Activated naive CD8-positive, alpha-beta T cell treated with anti-CD3 and anti-CD28 coated beads, Interleukin-2, amount 10 ng/mL, durations not matched to agents 7 days and 5 days (primary cell): ENCODE results near the gene APAF1. TPM values are rescaled to one million over a fixed set of nuclear protein-coding genes. Genes with fewer than 3 reads are reported as not detected.
A peak's percentile ranks its signal among the peaks of the same experiment; 100 is the strongest.
"Not testable (repeated sequence)": the region's sequence is repeated elsewhere in the genome, so short reads cannot be mapped to it uniquely, and the experiment has no call there.

Source experiments
- ATAC-seq: fragments of 150-1000 bp; cut with Tn5 transposase; one replicate; pipeline ENCODE4 v1.10.0; 2021; ENCODE audit warnings: low read depth, moderate library complexity
- POLR2A ChIA-PET: fragments of 350-600 bp; sonication (Branson Sonifier 250); formaldehyde crosslinking; loops from one replicate; lab custom pipeline; 2021; ENCODE audit warnings: antibody characterized with exemption; lab: Charles Lee
- DNase-seq: peaks from one replicate; pipeline ENCODE4 v3.0.0; 2021
- H3K27ac Mint-ChIP-seq: one replicate; pipeline ENCODE4 v1.8.0; 2022; ENCODE audit warnings: mild to moderate bottlenecking, mixed read lengths
- H3K27me3 Mint-ChIP-seq: one replicate; pipeline ENCODE4 v1.8.0; 2022; ENCODE audit warnings: mild to moderate bottlenecking, moderate library complexity, mixed read lengths
- H3K36me3 Mint-ChIP-seq: one replicate; pipeline ENCODE4 v1.8.0; 2021; ENCODE audit warnings: mild to moderate bottlenecking, mixed read lengths
- H3K4me1 Mint-ChIP-seq: one replicate; pipeline ENCODE4 v1.8.0; 2021; ENCODE audit warnings: mixed read lengths
- H3K4me3 Mint-ChIP-seq: one replicate; pipeline ENCODE4 v1.8.0; 2022; ENCODE audit warnings: mild to moderate bottlenecking, moderate library complexity, mixed read lengths
- H3K9me3 Mint-ChIP-seq: one replicate; pipeline ENCODE4 v1.8.0; 2021; ENCODE audit warnings: mixed read lengths
- total RNA-seq, 2 experiments: library from RNA; stranded (reverse); gene quantifications; one replicate each; pipeline ENCODE4 v1.2.3, GENCODE V29; 2021

APAF1 gene
- total RNA-seq, 2 experiments from 2014 or later = 32.0 to 32.8 TPM

DNA sequence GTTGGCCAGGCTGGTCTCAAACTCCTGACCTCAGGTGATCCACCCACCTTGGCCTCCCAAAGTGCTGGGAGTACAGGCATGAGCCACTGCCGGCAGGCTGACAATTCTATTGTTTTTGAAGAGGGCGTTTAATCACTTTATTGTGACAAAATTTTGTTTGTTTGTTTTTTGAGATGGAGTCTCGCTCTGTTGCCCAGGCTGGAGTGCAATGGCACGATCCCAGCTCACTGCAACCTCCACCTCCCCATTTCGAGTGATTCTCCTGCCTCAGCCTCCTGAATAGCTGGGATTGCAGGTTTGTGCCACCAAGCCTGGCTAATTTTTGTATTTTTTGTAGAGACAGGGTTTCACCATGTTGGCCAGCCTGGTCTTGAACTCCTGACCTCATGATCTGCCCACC, 2.3 kb upstream of the APAF1 start:
- Mint-ChIP-seq H3K27ac (peak overlapping the region; percentile 38), H3K4me3 (peak overlapping the region; percentile 97), H3K4me1 (peaks cover 31% of the 10 kb centered on the region), H3K36me3 (peaks cover 17% of the 10 kb centered on the region)
- not testable (repeated sequence) for DNase-seq, ATAC-seq, H3K27me3 Mint-ChIP-seq, H3K9me3 Mint-ChIP-seq
- POLR2A ChIA-PET = interaction anchor here (0.5 to 3.8 kb wide), 4 partner anchors 8 to 126 kb away, joined by 3 to 38 read pairs (median 12); partner anchors contain the start of gene SLC25A3

DNA sequence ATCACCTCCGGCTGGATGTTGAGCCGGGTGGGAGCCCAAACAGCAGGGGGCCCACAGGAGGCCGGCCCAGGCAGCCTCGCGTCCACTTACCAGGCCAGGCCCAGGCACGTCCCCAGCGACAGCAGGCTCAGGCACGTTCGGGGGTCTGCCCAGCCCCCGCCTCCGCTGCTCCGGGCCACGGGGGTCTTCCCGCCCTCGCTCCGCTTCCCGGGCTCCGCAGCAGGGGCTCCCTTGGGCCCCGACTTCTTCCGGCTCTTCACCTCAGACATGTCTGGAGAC, 718 bp upstream of the APAF1 start:
- peak overlapping the region; percentile 95 for H3K27ac Mint-ChIP-seq
- peaks cover 17% of the 10 kb centered on the region for H3K36me3 Mint-ChIP-seq
- H3K27me3 Mint-ChIP-seq = no peaks in the 10 kb centered on the region
- H3K4me3 Mint-ChIP-seq = peak overlapping the region; percentile 97
- ATAC-seq (peak; percentile 15), DNase-seq (no peak)
- POLR2A ChIA-PET = interaction anchor here (0.5 to 3.8 kb wide), 12 partner anchors 12 to 181 kb away, joined by 3 to 38 read pairs (median 6); partner anchors contain the start of genes SLC25A3 and TMPO
- no peaks in the 10 kb centered on the region for H3K9me3 Mint-ChIP-seq
- peaks cover 30% of the 10 kb centered on the region for H3K4me1 Mint-ChIP-seq

GRCh38 chr12:98645572-98646067, 530 bp downstream of the APAF1 start:
- Mint-ChIP-seq H3K4me1 (peaks cover 28% of the 10 kb centered on the region), H3K4me3 (peak overlapping the region; percentile 97), H3K27ac (peak overlapping the region; percentile 82), H3K9me3 (no peaks in the 10 kb centered on the region), H3K27me3 (no peaks in the 10 kb centered on the region), H3K36me3 (peaks cover 23% of the 10 kb centered on the region)
- ATAC-seq = no peak
- POLR2A ChIA-PET = interaction anchor here (1.0 to 2.0 kb wide), 2 partner anchors 52 to 130 kb away, joined by 5 to 12 read pairs; partner anchors contain the start of genes SLC25A3 and TMPO
- no peak for DNase-seq

DNA sequence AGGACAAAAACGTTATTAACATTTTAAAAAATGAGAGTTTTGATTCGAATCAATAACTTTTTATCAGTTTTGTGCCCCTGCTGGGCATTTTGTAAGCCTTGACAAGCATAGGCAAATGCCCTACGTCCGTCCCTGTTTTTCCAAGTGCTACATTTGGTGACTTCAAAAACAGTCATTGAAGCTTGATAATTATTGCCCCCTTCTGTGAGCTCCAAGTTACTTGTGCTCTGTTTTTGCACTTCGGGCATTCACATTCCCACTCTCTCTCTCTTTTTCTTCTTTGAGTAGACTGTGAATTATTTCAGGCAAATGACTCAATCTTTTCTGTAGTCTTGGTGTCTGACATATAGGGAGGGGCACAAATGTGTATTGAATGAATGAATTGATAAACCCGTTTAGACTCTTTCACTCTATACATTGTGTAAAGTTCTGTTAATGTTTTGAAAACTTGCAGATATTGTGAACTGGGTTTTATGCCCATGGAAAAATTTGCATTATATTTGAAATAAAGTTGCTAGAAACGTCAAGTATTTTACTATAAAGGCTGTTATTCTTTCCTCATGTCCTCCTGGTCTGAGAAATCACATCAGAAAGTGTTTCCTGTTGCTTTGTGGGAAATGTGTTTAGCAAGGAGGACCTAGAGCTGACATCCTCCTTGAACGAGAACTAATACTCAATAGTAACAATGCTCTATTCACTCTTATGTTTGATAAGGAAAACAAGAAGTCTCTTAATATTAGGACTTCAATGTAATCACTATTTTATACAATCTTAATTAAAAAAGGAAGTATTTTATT, 1.4 kb downstream of the APAF1 start:
- Mint-ChIP-seq H3K27ac (peak overlapping the region; percentile 23), H3K4me3 (peak overlapping the region; percentile 97), H3K27me3 (no peaks in the 10 kb centered on the region), H3K9me3 (no peaks in the 10 kb centered on the region), H3K36me3 (peaks cover 19% of the 10 kb centered on the region), H3K4me1 (peaks cover 21% of the 10 kb centered on the region)
- no peak for DNase-seq
- POLR2A ChIA-PET = interaction anchor here (1.0 to 2.0 kb wide), 2 partner anchors 53 to 131 kb away, joined by 5 to 12 read pairs; partner anchors contain the start of genes SLC25A3 and TMPO
- ATAC-seq = no peak

DNA sequence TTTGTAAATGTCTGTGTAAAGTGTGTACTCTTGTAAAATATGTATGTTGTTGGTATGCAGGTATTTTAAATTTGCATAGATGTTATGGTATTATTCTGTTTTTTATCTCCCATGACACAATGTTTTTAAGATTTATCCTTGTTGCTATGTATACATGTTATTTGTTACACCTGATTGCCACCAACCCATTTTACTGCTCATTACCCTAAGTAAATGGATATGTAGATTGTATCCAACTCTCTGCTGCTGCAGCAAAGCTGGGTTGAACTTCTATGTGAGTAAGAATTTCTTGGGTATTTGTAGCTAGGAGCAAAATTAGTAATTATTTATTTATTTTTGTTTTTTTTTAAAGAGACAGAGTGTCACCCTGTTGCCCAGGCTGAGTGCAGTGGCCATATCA, 6.2 kb downstream of the APAF1 start:
- no peak overlapping the region for H3K27ac Mint-ChIP-seq
- H3K4me3 Mint-ChIP-seq = no peak overlapping the region
- H3K4me1 Mint-ChIP-seq = peaks cover 15% of the 10 kb centered on the region
- no peaks in the 10 kb centered on the region for H3K9me3 Mint-ChIP-seq
- no peak for DNase-seq
- H3K36me3 Mint-ChIP-seq = peaks cover 15% of the 10 kb centered on the region
- ATAC-seq = no peak
- POLR2A ChIA-PET = interaction anchor here (1.9 kb wide), 1 partner anchor 57 kb away, joined by 9 read pairs; the partner anchor contains the start of gene SLC25A3
- no peaks in the 10 kb centered on the region for H3K27me3 Mint-ChIP-seq

GRCh38 chr12:98653866-98654493, 8.9 kb downstream of the APAF1 start:
- no peak for ATAC-seq
- POLR2A ChIA-PET = interaction anchor here (1.3 kb wide), 1 partner anchor 87 kb away, joined by 5 read pairs; no protein-coding TSS in a partner anchor
- peaks cover 20% of the 10 kb centered on the region for H3K36me3 Mint-ChIP-seq

DNA sequence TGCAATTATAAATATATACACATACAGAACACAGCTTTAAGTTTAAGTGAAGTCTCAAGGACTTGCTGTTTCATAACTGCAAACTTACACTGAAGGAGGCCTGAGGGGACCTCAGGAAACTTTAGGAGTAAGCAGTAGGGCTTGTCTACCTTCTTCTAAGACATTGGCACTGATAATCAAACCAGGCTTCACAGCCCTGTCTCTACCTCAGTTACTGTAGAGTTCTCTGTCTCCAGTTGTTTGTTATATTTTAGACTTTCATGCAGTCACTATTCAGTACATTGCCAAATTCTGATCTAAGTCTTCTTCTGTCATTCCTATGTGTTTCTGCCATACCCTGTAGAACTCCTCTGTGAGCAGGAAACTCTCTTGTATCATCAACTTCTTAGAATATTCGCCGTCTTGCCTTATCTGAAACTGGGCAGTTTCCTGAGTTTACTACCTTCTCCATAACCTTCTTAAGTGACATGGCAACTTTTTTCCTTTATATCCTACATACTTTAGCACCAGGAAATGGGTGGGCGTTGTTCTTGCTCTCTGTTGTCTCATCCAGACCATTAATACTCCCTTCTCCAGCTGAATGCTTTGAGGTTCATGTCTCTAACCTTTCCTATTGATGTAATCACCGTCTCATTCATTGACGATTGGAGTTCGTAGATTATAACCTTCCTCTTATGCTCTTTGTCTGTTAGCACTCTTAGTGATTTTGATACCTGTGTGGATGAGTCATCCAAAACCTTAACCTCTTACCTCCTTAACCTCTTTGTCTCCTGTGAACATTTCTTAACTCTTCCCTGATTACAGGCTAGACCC, 11.4 kb downstream of the APAF1 start:
- DNase-seq (no peak), ATAC-seq (no peak)
- peaks cover 12% of the 10 kb centered on the region for H3K4me1 Mint-ChIP-seq
- no peak overlapping the region for H3K4me3 Mint-ChIP-seq
- H3K36me3 Mint-ChIP-seq = peaks cover 10% of the 10 kb centered on the region
- POLR2A ChIA-PET = interaction anchor here (0.7 kb wide), 1 partner anchor 678 kb away, joined by 4 read pairs; no protein-coding TSS in a partner anchor
- H3K27me3 Mint-ChIP-seq = no peaks in the 10 kb centered on the region
- no peak overlapping the region for H3K27ac Mint-ChIP-seq
- no peaks in the 10 kb centered on the region for H3K9me3 Mint-ChIP-seq

More at GRCh38 chr12:98653866-98654493, 8.9 kb downstream of the APAF1 start:
- no peaks in the 10 kb centered on the region for H3K9me3 Mint-ChIP-seq
- peaks cover 12% of the 10 kb centered on the region for H3K4me1 Mint-ChIP-seq
- no peak overlapping the region for H3K27ac Mint-ChIP-seq
- no peak for DNase-seq
- no peaks in the 10 kb centered on the region for H3K27me3 Mint-ChIP-seq
- H3K4me3 Mint-ChIP-seq = no peak overlapping the region

DNA sequence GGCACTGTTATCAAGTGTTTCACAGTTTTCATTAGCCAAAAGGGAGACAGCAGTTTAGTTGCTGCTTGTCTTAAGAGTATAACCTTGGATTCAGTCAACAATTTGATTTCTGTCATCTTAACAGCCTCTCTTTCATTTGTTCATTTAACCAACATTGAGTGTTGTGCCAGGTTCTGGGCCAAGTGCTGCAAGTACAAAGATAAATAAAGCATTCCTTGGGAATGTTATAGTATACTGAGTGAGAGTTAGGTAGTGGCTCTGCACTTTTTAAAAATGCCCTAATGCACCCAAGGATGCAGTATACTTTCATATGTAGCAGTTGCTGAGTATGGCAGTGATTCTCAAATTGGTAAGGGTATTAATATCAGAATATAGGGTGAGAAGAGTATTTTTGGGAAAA, 15.4 kb downstream of the APAF1 start:
- Mint-ChIP-seq H3K4me3 (no peak overlapping the region), H3K27me3 (no peaks in the 10 kb centered on the region), H3K9me3 (no peaks in the 10 kb centered on the region), H3K36me3 (peaks cover 11% of the 10 kb centered on the region), H3K27ac (no peak overlapping the region), H3K4me1 (peaks cover 8% of the 10 kb centered on the region)
- DNase-seq = no peak
- POLR2A ChIA-PET = no interaction called here
- ATAC-seq = no peak

- Mint-ChIP-seq H3K4me1 (peaks cover 4% of the 10 kb centered on the region), H3K27ac (no peak overlapping the region)
- POLR2A ChIA-PET = no interaction called here
Measured at GRCh38 chr12:98669751-98670150, 24.7 kb downstream of the APAF1 start.

DNA sequence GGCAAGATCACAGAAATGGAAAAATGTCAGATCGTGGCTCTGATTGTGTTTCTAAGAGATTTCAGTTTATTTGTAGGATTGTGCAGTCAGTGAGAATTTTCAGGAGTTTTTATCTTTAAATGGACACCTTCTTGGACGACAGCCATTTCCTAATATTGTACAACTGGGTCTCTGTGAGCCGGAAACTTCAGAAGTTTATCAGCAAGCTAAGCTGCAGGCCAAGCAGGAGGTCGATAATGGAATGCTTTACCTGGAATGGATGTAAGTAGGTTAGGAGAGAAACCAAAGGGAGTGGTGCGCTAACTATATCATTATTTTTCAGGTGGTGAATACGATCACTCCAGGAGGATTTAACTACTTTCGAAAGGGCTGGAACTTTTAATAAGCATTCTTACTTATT, 26.4 kb downstream of the APAF1 start:
- peaks cover 4% of the 10 kb centered on the region for H3K4me1 Mint-ChIP-seq
- H3K27ac Mint-ChIP-seq = no peak overlapping the region
- no peak overlapping the region for H3K4me3 Mint-ChIP-seq

More at GRCh38 chr12:98669751-98670150, 24.7 kb downstream of the APAF1 start:
- H3K4me3 Mint-ChIP-seq = no peak overlapping the region
- ATAC-seq (no peak), DNase-seq (no peak)
- H3K36me3 Mint-ChIP-seq = peaks cover 48% of the 10 kb centered on the region
- no peaks in the 10 kb centered on the region for H3K27me3 Mint-ChIP-seq
- peaks cover 8% of the 10 kb centered on the region for H3K9me3 Mint-ChIP-seq

DNA sequence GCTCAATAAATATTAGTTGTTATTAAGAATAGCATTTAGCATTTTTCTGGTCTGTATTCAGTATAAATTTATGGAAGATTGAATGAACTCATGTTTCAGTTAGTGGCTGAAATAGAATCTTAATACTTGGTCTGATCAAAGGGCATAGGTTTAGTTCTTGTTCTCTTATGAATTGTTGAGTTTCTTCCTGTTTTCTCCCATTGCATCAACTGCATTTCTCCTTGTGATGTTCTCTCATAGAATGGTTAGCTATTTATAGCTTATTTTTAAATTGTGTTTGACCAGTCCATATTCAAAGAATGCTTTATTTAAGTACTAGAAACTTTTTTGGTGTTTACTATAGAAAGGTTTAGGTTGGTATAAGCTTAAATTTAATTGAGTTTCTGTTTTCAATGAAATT, 29.8 kb downstream of the APAF1 start:
- DNase-seq (no peak), ATAC-seq (no peak)
- H3K27ac Mint-ChIP-seq = no peak overlapping the region
- POLR2A ChIA-PET = no interaction called here
- H3K4me1 Mint-ChIP-seq = peaks cover under 1% of the 10 kb centered on the region
- no peaks in the 10 kb centered on the region for H3K9me3 Mint-ChIP-seq
- no peaks in the 10 kb centered on the region for H3K27me3 Mint-ChIP-seq
- peaks cover 16% of the 10 kb centered on the region for H3K36me3 Mint-ChIP-seq
- no peak overlapping the region for H3K4me3 Mint-ChIP-seq

More for the DNA sequence above, 26.4 kb downstream of the APAF1 start:
- DNase-seq (no peak), ATAC-seq (no peak)
- POLR2A ChIA-PET = no interaction called here
- Mint-ChIP-seq H3K36me3 (peaks cover 42% of the 10 kb centered on the region), H3K27me3 (no peaks in the 10 kb centered on the region), H3K9me3 (peaks cover 8% of the 10 kb centered on the region)

GRCh38 chr12:98678236-98678945, 33.3 kb downstream of the APAF1 start:
- no peaks in the 10 kb centered on the region for H3K27me3 Mint-ChIP-seq
- ATAC-seq (no peak), DNase-seq (no peak)
- POLR2A ChIA-PET = no interaction called here
- H3K27ac Mint-ChIP-seq = no peak overlapping the region
- peaks cover 15% of the 10 kb centered on the region for H3K36me3 Mint-ChIP-seq
- no peak overlapping the region for H3K4me3 Mint-ChIP-seq
- H3K4me1 Mint-ChIP-seq = no peaks in the 10 kb centered on the region
- H3K9me3 Mint-ChIP-seq = no peaks in the 10 kb centered on the region
